Measurements from ENCODE around the gene HDGFL1. TPM values are rescaled to one million over a fixed set of nuclear protein-coding genes. Genes with fewer than 3 reads are reported as not detected.

The HDGFL1 gene
- total and polyA plus RNA-seq, 2 of the 8 experiments (the other 6 are each of a cell fraction or from before 2014, with no cell fraction given) = not detected

- TF ChIP-seq CHD7 (IDR thresholded peaks at IDR 0.05; ENCODE audit: insufficient replicate concordance, low read length) (no peak), RXRA (IDR thresholded peaks at IDR 0.05; ENCODE audit: insufficient read depth, low read depth, low read length) (no peak), SIN3A (conservative IDR thresholded peaks at IDR 0.05 in 1 of 2, IDR thresholded peaks at IDR 0.05 in 1 of 2; ENCODE audit: low read depth in 1 of 2, low read length in 2 of 2) (no peak), BRCA1 (IDR thresholded peaks at IDR 0.05; ENCODE audit: low read depth, low read length) (no peak), TEAD4 (IDR thresholded peaks at IDR 0.05; ENCODE audit: low read depth, low read length) (no peak), SP1 (IDR thresholded peaks at IDR 0.05; ENCODE audit: low read depth, low read length) (no peak), NANOG (IDR thresholded peaks at IDR 0.05; ENCODE audit: insufficient read depth, low read depth, low read length, poor library complexity, severe bottlenecking) (no peak), HDAC6 (IDR thresholded peaks at IDR 0.05; ENCODE audit: low read depth, low read length) (no peak), EGR1 (IDR thresholded peaks at IDR 0.05; ENCODE audit: borderline replicate concordance, low read depth, low read length) (no peak), SP4 (IDR thresholded peaks at IDR 0.05; ENCODE audit: low read length) (no peak), NRF1 (IDR thresholded peaks at IDR 0.05; ENCODE audit: low read depth, low read length) (no peak), MAFK (IDR thresholded peaks at IDR 0.05; ENCODE audit: low read depth, low read length) (no peak), KDM1A (IDR thresholded peaks at IDR 0.05; ENCODE audit: borderline replicate concordance, low read length) (no peak)
Observed at GRCh38 chr6:22575190-22575589, 5.8 kb downstream of the HDGFL1 start (continued).

Measured in H1 (cell line).